H1 (cell line): ENCODE data around the gene ADNP. TPM values are rescaled to one million over a fixed set of nuclear protein-coding genes. Genes with fewer than 3 reads are reported as not detected.

Experiments used
- CTCF ChIA-PET: fragments of 300-600 bp; sonication (Branson Sonifier 250); formaldehyde crosslinking; loops from one replicate; lab custom pipeline; 2021; ENCODE audit not compliant: partially characterized antibody; lab: Charles Lee
- POLR2A ChIA-PET: fragments of 300-600 bp; sonication (Branson Sonifier 250); formaldehyde crosslinking; loops from one replicate; lab custom pipeline; 2021; ENCODE audit warnings: inconsistent platforms; ENCODE audit not compliant: partially characterized antibody; lab: Charles Lee
- DNase-seq, 2 experiments: peaks; one replicate each; pipeline versions ENCODE4 v3.0.0 to v3.0.0-alpha.2; 2010 to 2022; ENCODE audit warnings: low spot score in 2 of 2, low read depth in 1 of 2, mixed read lengths in 1 of 2
- FAIRE-seq: peaks from 2 replicates; lab custom pipeline; 2011; peaks lifted over from hg19 to GRCh38; lab: Jason Lieb, UNC
- H2AFZ ChIP-seq: 2 replicates; pipeline ENCODE4 v1.8.1; 2012; ENCODE audit warnings: low read length, inconsistent platforms
- H2AK5ac ChIP-seq: 2 replicates; pipeline ENCODE4 v1.6.1; 2013; ENCODE audit warnings: low read depth, low read length
- H2BK120ac ChIP-seq: replicated peaks from 2 replicates; pipeline ENCODE3; 2013; ENCODE audit warnings: low read depth, low read length, inconsistent platforms
- H2BK12ac ChIP-seq: 2 replicates; pipeline ENCODE4 v1.6.1; 2013; ENCODE audit warnings: low read depth, low read length
- H2BK15ac ChIP-seq: 2 replicates; pipeline ENCODE4 v1.6.1; 2013; ENCODE audit warnings: low read length
- H2BK20ac ChIP-seq: 2 replicates; pipeline ENCODE4 v1.6.1; 2013; ENCODE audit warnings: low read length
- H2BK5ac ChIP-seq: 2 replicates; pipeline ENCODE4 v1.6.1; 2013; ENCODE audit warnings: low read depth, low read length
- H3K14ac ChIP-seq: 2 replicates; pipeline ENCODE4 v1.6.1; 2013; ENCODE audit warnings: inconsistent platforms; ENCODE audit not compliant: insufficient read length
- H3K18ac ChIP-seq: 2 replicates; pipeline ENCODE4 v1.6.1; 2013; ENCODE audit warnings: low read length; ENCODE audit errors: extremely low read depth
- H3K23ac ChIP-seq: 2 replicates; pipeline ENCODE4 v1.6.1; 2013; ENCODE audit warnings: inconsistent platforms; ENCODE audit not compliant: insufficient read length
- H3K23me2 ChIP-seq: 2 replicates; pipeline ENCODE4 v1.6.1; 2013; ENCODE audit warnings: low read depth, low read length
- H3K27ac ChIP-seq: 2 replicates; pipeline ENCODE4 v1.6.1; 2011; ENCODE audit warnings: low read depth, low read length, inconsistent platforms
- H3K27me3 ChIP-seq, 4 experiments: replicated peaks in 1 of 4; 1 replicate in 1 of 4; 2 replicates in 3 of 4; pipeline versions ENCODE4 v1.6.1 to v1.8.1; 2011 to 2013; ENCODE audit warnings: low read length in 3 of 4, mild to moderate bottlenecking in 3 of 4, inconsistent platforms in 2 of 4, mixed read lengths in 2 of 4, moderate library complexity in 1 of 4; ENCODE audit not compliant: control insufficient read depth in 3 of 4, insufficient read depth in 3 of 4; ENCODE audit errors: extremely low read depth in 1 of 4
- H3K36me3 ChIP-seq, 4 experiments: 2 replicates each; pipeline versions ENCODE4 v1.6.1 to v1.8.1; 2011 to 2013; ENCODE audit warnings: mild to moderate bottlenecking in 4 of 4, low read length in 3 of 4, moderate library complexity in 2 of 4, control low read depth in 1 of 4, inconsistent platforms in 1 of 4; ENCODE audit not compliant: insufficient read depth in 4 of 4, control insufficient read depth in 2 of 4
- H3K4ac ChIP-seq: replicated peaks from 2 replicates; pipeline ENCODE3; 2013; ENCODE audit warnings: low read length, low read depth, mixed read lengths, inconsistent platforms; ENCODE audit not compliant: insufficient read length
- H3K4me1 ChIP-seq, 4 experiments: replicated peaks in 1 of 4; 1 replicate in 1 of 4; 2 replicates in 3 of 4; pipeline versions ENCODE4 v1.6.1 to v1.8.1; 2011 to 2013; ENCODE audit warnings: low read length in 3 of 4, inconsistent platforms in 2 of 4, mixed read lengths in 1 of 4; ENCODE audit not compliant: insufficient read depth in 4 of 4, control insufficient read depth in 3 of 4
- H3K4me2 ChIP-seq, 2 experiments: 2 replicates each; pipeline versions ENCODE4 v1.6.1 to v1.8.1; 2011 to 2013; ENCODE audit warnings: low read depth in 2 of 2, low read length in 2 of 2, control low read depth in 1 of 2, inconsistent platforms in 1 of 2, mild to moderate bottlenecking in 1 of 2; ENCODE audit not compliant: insufficient read depth in 1 of 2
- H3K4me3 ChIP-seq, 4 experiments: fragments of 200-600, 300-600 bp in 1 of 4; sonication (generic), shearing (Covaris generic), sonication (Bioruptor Twin) in 1 of 4; 2 replicates each; pipeline versions ENCODE4 v1.5.1 to v1.8.1; 2011 to 2016; ENCODE audit warnings: low read length in 4 of 4, low read depth in 3 of 4, control low read depth in 2 of 4, inconsistent platforms in 2 of 4, mild to moderate bottlenecking in 2 of 4, mixed read lengths in 1 of 4, moderate library complexity in 1 of 4; ENCODE audit not compliant: insufficient read depth in 2 of 4; ENCODE audit errors: extremely low read depth in 1 of 4
- H3K56ac ChIP-seq: replicated peaks from 2 replicates; pipeline ENCODE3; 2013; ENCODE audit warnings: low read depth, mild to moderate bottlenecking, mixed read lengths, low read length, inconsistent platforms; ENCODE audit not compliant: insufficient read length
- H3K79me1 ChIP-seq: 2 replicates; pipeline ENCODE4 v1.6.1; 2013; ENCODE audit warnings: low read depth, low read length, control low read depth
- H3K79me2 ChIP-seq, 2 experiments: 2 replicates each; pipeline versions ENCODE4 v1.6.1 to v1.8.1; 2012 to 2013; ENCODE audit warnings: low read length in 2 of 2, mild to moderate bottlenecking in 2 of 2, inconsistent platforms in 1 of 2; ENCODE audit not compliant: insufficient read depth in 2 of 2, control insufficient read depth in 1 of 2
- H3K9ac ChIP-seq, 4 experiments: replicated peaks in 1 of 4; 1 replicate in 1 of 4; 2 replicates in 3 of 4; pipeline versions ENCODE4 v1.6.1 to v1.8.1; 2011 to 2013; ENCODE audit warnings: low read depth in 3 of 4, low read length in 3 of 4, control low read depth in 2 of 4, mild to moderate bottlenecking in 2 of 4, moderate library complexity in 2 of 4, inconsistent platforms in 1 of 4; ENCODE audit errors: extremely low read depth in 1 of 4
- H3K9me3 ChIP-seq, 2 experiments: 2 replicates each; pipeline versions ENCODE4 v1.6.1 to v1.8.1; 2012 to 2013; ENCODE audit warnings: mild to moderate bottlenecking in 2 of 2, moderate library complexity in 2 of 2, control low read depth in 1 of 2, inconsistent platforms in 1 of 2, low read depth in 1 of 2, low read length in 1 of 2, mixed read lengths in 1 of 2; ENCODE audit not compliant: insufficient read depth in 2 of 2
- H4K20me1 ChIP-seq, 2 experiments: replicated peaks in 1 of 2; 2 replicates each; pipeline versions ENCODE3 to v1.8.1; 2011 to 2013; ENCODE audit warnings: inconsistent platforms in 2 of 2, low read length in 2 of 2, mild to moderate bottlenecking in 1 of 2; ENCODE audit not compliant: insufficient read depth in 2 of 2, control insufficient read depth in 1 of 2
- H4K5ac ChIP-seq: 2 replicates; pipeline ENCODE4 v1.6.1; 2013; ENCODE audit warnings: low read length, low read depth, mixed read lengths, inconsistent platforms; ENCODE audit not compliant: insufficient read length
- H4K8ac ChIP-seq: 2 replicates; pipeline ENCODE4 v1.8.0; 2013; ENCODE audit warnings: mild to moderate bottlenecking, moderate library complexity, low read length, inconsistent platforms; ENCODE audit not compliant: insufficient read depth; ENCODE audit errors: extremely low read depth
- H4K91ac ChIP-seq: replicated peaks from 2 replicates; pipeline ENCODE3; 2013; ENCODE audit warnings: low read length, mixed read lengths, inconsistent platforms; ENCODE audit not compliant: insufficient read length
- EZH2 ChIP-seq: fragments of 200-600 bp; sonication (generic); IDR thresholded peaks from 2 replicates; pipeline ENCODE4 v1.7.1; 2012; ENCODE audit warnings: low read depth, mild to moderate bottlenecking, moderate library complexity, low read length, inconsistent platforms; ENCODE audit not compliant: severe bottlenecking
- GTF2F1 ChIP-seq: IDR thresholded peaks from 2 replicates; pipeline ENCODE4 v1.6.1; 2012; ENCODE audit warnings: low read depth, low read length, improper control_type of control experiment, borderline replicate concordance
- MAX ChIP-seq: IDR thresholded peaks from 2 replicates; pipeline ENCODE4 v1.6.1; 2012; ENCODE audit warnings: inconsistent platforms
- PHF8 ChIP-seq: fragments of 200-600 bp; sonication (generic); conservative IDR thresholded peaks from 2 replicates; pipeline ENCODE4 v1.7.1; 2012; ENCODE audit warnings: low read depth, mild to moderate bottlenecking, inconsistent platforms, low read length, moderate library complexity
- SAP30 ChIP-seq: fragments of 300-600 bp; sonication (generic); IDR thresholded peaks from 2 replicates; pipeline ENCODE4 v1.7.1; 2012; ENCODE audit warnings: low read length, moderate library complexity, mild to moderate bottlenecking, inconsistent platforms; ENCODE audit not compliant: insufficient read depth, insufficient replicate concordance
- SP4 ChIP-seq: IDR thresholded peaks from 2 replicates; pipeline ENCODE4 v1.6.1; 2012; ENCODE audit warnings: low read length, inconsistent platforms
- WGBS, 2 experiments: shearing (Covaris generic) in 1 of 2; methylation state at CpG; one replicate each; pipeline versions ENCODE4 v1.1.6 to v1.1.7; 2013 to 2015; ENCODE audit warnings: low lambda C conversion rate in 2 of 2, mixed read lengths in 2 of 2, inconsistent platforms in 1 of 2, low coverage in 1 of 2, missing lambda C conversion rate in 1 of 2; ENCODE audit not compliant: insufficient replicate concordance in 2 of 2, insufficient coverage in 1 of 2, insufficient read length in 1 of 2; ENCODE audit errors: extremely low coverage in 1 of 2, missing lambda C conversion rate in 1 of 2; 5-methylcytosine and 5-hydroxymethylcytosine counted together
- polyA plus RNA-seq, 7 experiments: library from polyadenylated mRNA; depleted of rRNA in 3 of 7; stranded (reverse) in 5 of 7; unstranded in 2 of 7; fragments of >200 nt in 5 of 7; fragments of 200-250 nt in 2 of 7; gene quantifications; 1 replicate in 5 of 7; 2 replicates in 1 of 7; 4 replicates in 1 of 7; pipeline versions ENCODE4 v1.2.1 to v1.2.3, GENCODE V29; 2011 to 2013; ENCODE audit warnings: missing spikeins in 2 of 7, mixed read lengths in 2 of 7
- total RNA-seq: library from RNA; stranded (reverse); fragmentation: NEBNext Ultra II Directional; extraction: Animal tissue kit (Norgen Biotek cat#: 25700); gene quantifications from 2 replicates; pipeline ENCODE4 v1.2.1, GENCODE V29; 2021

Gene ADNP
- total and polyA plus RNA-seq, 2 of the 8 experiments (the other 6 are each of a cell fraction or from before 2014, with no cell fraction given), result 31.6 to 123 TPM

- WGBS, 2 experiments, result 86% methylated on average over 8 of the region's 8 CpGs; no CpG with 5 or more reads in 1 of the 2 experiments
- H3K4me1 ChIP-seq, result no peaks in the 10 kb centered on the region
Measured at GRCh38 chr20:50892394-50892793, 38.8 kb downstream of the ADNP start.

More at GRCh38 chr20:50892394-50892793, 38.8 kb downstream of the ADNP start:
- H2AK5ac ChIP-seq, result no peak overlapping the region
- no peak overlapping the region for H2BK12ac ChIP-seq
- H3K79me1 ChIP-seq, result peaks cover 10% of the 10 kb centered on the region
- H4K5ac ChIP-seq, result no peak overlapping the region
- peaks cover 28 to 80% (median 53%) of the 10 kb centered on the region in 4 experiments for H3K36me3 ChIP-seq
- H4K20me1 ChIP-seq, result peaks cover 6 to 7% of the 10 kb centered on the region in 2 experiments
- no peak overlapping the region for H3K56ac ChIP-seq
- DNase-seq, result no peak
- H3K27ac ChIP-seq, result no peak overlapping the region
- ChIA-PET CTCF (interaction anchor here (1.4 to 1.8 kb wide), 2 partner anchors 74 to 143 kb away, joined by 4 read pairs; no protein-coding TSS in a partner anchor), POLR2A (interaction anchor here (0.6 to 1.9 kb wide), 7 partner anchors 7 to 109 kb away, joined by 3 to 6 read pairs (median 3); partner anchors contain the start of genes ADNP and BCAS4)
- no peak overlapping the region for H2BK5ac ChIP-seq
- no peak overlapping the region for H3K4me3 ChIP-seq
- no peak overlapping the region for H3K14ac ChIP-seq
- no peak overlapping the region for H3K4ac ChIP-seq
- H3K79me2 ChIP-seq, result peaks cover 0 to 36% of the 10 kb centered on the region in 2 experiments; a peak in 2 of 4 replicates
- H3K23ac ChIP-seq, result no peak overlapping the region
- no peaks in the 10 kb centered on the region for H3K23me2 ChIP-seq
- H3K9ac ChIP-seq, result no peak overlapping the region
- no peaks in the 10 kb centered on the region for H3K27me3 ChIP-seq
- no peaks in the 10 kb centered on the region for H3K9me3 ChIP-seq
- TF ChIP-seq SAP30 (no peak), EZH2 (no peak), GTF2F1 (no peak), PHF8 (no peak), MAX (no peak), SP4 (no peak)
- TF ChIP-seq, all 59 proteins: peak for 0
- Histone ChIP-seq H2BK120ac (no peak overlapping the region), H4K91ac (no peak overlapping the region), H3K4me2 (no peak overlapping the region), H4K8ac (no peak overlapping the region), H2AFZ (no peak overlapping the region), H3K18ac (no peak overlapping the region), H2BK15ac (no peak overlapping the region), H2BK20ac (no peak overlapping the region)
- no peak for FAIRE-seq
